HG03159 (cell line): ENCODE measurements around the gene TLX2.
A peak's percentile ranks its signal among the peaks of the same experiment; 100 is the strongest.

ENCODE experiments used
- ATAC-seq: cut with Tn5 transposase; IDR thresholded peaks from one replicate; pipeline ENCODE4 v1.9.1; 2021; ENCODE audit warnings: mild to moderate bottlenecking, moderate library complexity; ENCODE audit not compliant: unreplicated experiment

The TLX2 gene

DNA sequence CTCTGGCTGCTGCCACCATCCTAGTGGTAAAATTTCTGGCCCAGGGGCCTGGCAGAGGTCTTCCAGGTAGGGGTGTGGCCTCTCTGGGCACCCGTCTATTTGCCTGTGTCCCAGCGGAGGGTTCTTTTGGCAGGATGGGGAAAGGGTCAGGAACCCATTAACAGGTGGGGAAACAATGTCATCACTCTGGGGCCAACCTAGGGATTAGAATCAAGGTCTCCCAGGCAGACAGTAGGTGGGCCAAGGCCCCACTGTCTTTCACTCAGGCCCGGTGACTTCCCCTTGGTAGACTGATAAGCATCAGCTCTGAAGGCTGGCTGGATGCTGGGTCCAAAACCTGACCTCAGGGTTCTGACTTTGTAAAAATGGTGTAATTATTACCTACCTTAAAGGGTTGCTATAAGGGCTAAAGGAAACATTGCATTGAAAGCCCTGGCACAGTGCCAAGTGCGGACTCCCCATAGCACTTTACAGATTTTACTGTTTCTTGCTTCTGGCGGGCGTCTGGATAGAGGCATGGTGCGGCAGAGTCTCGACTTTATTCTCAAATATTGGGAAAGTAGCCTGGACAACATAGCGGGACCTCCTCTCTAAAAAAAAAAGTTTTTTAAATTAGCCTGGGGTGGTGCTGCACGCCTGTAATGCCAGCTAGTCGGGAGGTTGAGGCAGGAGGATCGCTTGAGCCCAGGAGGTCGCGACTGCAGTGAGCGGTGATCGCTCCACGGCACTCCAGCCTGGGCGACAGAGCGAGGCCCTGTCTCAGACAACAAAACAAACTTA is 17.1 kb upstream of the TLX2 start:
- ATAC-seq: no peak

DNA sequence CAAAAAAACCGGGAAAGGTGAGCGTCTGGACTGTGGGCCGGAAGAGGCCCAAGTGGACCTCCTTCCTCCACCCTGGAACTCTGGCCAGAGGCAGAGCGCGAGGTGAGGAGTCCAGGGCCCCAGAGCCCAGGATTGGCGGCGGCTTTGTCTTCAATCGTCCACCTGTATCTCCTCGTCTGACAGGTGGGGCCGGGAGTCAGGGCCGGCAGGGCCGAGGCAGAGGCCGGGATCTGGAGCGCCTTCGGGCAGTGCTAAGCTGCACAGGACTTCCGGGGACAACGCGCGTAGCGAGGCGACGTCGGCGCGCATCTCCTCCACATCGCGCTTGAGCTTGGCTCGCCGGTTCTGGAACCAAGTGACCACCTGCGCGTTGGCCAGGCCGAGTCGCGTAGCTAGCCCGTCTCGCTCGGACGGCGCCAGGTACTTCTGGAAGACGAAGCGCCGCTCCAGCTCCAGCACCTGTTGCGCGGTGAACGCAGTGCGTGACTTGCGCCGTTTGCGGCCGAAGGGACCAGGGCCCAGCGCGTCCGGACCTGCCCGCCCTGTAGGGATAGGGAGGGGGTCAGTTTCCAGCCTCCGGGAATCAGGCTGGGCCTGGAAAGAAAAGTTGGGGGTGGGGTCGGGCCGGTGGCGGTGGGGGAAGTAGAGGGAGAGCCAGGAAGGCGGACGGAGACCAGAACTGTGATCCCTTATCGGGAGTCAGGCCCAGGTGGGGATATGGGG is 16.3 kb upstream of the TLX2 start:
- ATAC-seq: no peak

DNA sequence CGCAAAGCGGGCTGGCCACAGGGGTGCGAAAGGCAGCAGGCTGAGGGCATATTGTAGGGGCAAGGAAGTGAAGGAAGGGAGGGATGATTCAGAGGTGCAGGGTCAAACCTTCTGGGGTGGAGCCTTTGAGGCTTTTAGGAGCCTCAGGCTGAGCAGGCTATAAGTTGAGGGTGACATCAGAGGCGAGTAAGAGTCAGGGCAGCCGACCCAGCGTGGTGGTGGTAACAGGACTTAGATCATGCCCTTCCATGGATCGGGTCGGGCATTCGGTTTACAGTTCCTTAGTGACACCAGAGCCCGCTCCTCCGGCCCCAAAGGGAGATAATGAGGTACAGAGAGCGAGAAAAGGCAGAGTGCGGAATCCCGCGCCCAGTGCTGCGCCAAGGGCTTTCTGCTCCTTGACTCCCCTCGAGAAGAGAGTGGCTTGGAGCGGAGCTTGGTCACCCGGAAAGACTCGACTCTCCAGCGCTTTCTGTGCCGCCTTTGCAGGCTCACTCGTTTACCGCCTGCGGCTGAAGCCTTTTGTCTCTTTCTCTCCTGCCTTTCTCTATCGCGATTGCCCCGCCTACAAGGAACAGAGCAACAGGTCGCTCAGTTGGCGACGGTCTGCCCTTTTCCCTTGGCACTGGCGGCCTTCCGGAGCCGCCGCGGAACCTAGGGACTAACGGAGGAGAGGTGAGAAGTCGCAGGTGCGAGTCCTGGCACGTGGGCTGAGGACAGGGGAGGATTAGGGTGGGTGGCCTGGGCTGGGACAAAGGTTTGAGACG is 15.6 kb upstream of the TLX2 start:
- ATAC-seq: no peak

DNA sequence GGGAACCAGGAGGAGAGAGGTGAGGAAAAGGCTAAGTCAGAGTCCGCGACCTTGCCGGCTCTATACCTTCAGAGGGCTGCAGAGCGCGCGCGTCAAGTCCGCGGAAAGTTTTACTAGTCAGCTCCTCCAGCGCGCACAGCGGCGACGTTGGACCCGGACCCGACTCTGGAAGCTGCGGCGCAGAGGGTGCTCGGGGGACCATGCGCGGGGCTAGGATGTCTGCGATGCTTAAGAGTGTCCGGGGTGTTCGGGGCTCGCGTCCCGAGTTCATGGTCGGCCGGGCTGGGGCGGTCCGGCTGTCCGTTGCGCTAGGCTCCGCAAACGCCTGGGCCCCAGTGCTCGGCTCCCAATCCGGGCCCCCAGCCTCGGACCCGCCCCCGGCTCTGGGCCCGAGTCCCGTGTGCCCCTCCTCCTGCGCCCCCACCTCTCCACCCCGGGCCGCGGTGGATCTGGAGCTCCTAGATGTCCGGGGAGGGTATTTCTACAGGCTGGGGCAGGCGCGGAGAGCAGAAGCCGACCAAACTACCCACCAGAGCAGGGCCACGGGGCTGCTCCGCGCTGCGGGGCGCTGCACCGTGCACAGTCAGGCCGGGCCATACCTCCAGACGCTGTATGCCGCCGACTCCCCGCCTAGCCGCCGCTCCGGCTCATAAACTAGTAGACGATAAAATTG is 14.8 kb upstream of the TLX2 start, which contains the start of gene LBX2:
TSS of gene LBX2 (minus strand) at position 337 of the 673 bp plus-strand sequence. CDS start at position 271, 66 bp downstream.
- no peak for ATAC-seq

DNA sequence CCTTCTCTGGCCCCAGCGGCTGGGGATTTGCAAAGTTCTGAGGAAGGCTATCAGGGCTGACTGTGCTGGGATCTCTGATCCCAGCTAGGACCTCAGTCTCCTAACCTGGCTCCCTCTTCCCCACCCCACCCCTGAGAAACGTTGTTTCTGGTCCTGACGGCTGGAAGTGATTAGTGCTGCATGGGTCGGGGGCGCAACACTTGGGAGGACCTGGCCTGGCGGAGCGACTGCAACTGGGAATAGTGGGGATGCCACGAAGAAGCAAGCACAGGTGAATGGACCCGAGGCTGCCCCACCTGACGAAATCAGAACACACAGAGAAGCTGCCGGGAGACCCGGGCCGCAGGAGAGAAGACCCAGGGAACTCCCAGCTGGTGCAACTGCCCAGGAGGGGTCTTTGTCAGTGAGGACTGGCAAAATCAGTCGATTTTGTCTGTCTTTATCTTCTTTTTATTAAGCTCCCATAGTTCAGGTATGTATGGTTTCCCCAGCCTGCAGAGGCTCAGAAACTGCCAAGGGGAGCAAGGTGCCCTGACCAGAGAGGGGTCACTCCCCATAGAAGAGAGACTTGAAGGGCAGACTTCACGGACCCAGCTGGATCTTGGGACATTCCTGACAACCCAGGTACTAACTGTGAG is 14.2 kb upstream of the TLX2 start:
- ATAC-seq: no peak

DNA sequence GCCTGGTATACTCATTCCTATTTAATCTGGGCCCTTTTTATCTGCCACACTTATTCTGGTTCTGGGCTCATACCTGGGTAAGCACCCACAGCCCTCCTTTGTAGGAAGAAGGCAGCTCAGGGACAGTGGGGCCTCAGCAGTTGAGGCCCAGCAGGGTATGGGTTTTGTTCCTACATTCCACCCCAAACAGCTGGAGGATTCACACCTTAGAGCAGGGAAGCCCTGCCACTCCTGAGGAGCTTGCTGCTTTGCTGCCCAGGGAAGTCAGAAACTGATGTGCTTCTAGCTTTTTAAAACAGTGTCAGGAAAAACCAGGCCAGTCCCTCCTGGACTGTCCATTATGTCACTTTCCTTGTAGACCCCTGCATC is 13.7 kb upstream of the TLX2 start:
- ATAC-seq: no peak

DNA sequence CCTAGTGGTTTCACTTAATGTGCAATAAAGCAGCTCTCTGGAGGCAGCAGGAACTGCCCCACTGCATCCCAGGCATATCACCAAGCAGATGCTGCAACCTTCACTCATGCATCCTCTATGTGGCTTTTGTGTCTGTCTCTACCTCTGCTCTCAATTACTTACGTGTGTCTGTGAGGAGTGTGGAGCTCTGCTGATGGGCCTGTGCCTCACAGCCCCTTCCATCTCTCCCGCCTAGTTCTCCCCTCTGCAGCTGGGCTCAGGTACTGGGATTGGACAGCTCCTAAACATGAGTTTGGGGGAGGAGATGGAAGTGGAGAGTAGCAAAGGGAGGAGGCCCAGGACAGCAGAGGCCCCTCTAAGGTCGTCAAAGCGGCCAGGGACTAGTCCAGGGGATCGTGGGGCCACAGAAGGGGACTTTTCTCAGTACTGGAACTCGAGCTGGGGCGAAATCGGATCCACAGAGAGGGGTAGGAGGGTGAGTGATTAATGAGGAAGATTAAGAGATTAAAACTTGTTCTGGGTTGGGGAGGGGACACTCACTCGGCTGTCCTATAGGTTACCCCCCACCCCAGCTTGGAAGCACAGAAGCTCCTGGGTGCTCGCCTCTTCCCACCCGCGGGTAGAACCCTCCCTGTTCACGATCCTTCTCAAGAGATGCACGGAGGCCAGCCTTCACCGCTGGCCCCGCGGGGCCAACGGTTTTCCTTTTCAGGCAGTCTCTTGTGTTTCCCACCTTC is 12.7 kb upstream of the TLX2 start:
- ATAC-seq: no peak

DNA sequence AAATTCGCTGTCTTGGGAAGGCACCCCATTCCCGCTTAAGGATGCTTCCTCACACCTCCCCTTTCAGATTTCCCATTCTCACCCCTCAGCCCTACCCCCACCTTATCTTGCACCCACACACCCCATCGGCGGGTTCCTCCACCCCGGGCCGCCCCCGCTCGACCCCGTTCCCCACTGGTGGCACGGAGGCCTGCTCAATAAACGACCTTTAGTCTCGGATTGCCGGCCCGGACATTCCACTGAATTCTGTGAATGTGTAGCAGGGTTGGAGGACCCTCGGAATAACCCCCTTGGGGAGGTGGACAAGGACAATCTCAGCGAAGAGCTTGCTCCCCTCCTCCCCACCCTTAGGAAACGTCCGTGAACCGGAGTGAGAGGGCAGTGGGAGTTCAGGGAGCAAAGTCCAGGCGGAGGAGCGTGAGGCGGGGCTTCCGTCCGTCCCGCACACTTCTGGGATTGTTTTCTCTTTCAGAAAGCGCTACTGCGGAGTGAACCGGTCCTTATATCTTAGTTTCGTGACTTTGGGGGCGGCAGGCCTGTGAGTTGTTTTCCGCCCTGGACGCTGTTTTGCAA is 12.0 kb upstream of the TLX2 start:
- no peak for ATAC-seq

DNA sequence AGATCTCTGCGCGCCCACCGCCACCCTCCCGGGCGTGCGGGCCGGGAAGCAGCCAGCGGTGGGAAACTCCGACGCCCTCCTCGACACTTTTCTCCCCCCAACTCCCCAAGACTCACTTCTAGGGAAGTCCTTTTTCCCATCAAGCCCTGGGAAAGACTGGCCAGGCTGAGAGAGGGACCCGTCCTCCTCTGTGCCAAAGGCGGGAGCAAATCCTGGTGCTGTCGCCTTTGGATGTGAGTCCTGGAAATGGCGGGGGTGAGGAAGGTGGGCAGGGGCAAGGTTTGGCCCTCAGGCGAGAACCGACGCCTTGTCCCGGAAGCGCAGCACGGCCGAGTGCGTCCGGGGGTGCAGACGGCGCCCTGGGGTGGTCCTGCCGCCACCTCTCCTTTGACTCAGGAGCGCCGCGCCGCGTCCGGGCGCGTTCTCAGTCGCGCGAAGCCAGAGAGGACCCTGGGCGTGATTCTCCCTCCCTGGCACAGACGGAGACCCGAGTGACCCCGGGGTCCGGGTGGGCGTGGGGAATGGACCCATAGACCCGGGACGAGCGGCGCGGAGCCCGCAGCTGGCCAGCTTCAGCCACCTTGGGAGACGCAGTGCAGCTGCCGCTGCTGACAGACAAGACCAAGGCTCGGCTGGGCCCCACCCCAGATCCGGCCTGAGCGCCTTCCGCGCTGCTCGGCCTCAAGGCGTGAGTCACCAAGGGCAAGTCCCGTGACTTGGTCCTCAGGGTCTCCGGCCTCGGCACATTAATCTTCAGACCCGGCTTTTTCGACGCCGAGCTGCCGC is 11.3 kb upstream of the TLX2 start:
- peak; percentile 34 for ATAC-seq

DNA sequence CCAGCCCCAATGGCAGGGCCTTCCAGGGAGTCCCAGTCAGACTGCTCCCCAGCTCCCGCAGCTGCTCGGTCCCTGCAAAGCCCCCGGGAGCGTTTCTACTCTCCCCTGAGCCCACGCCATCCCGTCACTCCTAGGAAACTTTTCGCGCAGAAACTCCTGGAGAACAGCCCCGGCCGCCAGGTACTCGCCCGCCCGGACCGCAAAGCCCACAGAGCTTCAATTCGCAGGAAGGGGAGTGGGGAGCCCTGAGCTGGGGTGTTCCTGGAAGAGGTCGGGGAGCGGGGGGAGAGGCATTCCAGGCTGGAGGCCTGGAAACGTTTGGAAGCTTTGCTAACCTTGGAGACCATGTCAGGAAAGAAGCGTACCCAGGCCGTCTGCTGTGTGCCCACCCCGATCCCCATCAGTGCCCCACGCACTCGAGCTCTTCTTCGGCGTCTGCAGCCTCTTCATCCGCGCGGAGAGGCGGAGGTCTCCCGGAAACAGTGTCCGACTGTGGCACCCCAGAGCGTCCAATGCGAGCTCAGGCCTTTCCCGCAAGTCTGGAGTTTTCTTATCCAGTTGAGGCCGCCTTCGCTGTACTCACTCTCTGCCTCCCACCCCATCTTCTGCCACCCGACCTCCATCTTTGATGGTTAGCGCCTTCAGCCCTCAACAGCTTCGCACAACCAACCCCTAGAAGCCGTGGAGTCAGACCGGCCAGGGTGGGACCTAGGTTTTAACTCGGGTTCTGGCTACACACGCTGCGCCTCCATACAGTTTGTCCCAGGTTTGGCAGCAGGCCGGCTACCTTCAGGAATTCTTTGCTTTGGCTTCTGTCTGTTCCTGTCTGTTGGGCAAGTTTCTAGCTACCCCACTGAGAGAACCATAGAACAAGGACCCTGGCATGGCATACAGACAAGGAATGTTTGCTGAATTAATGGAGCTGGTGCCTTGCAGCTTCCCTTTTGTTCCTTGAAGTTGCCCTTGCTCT is 10.5 kb upstream of the TLX2 start:
- no peak for ATAC-seq

DNA sequence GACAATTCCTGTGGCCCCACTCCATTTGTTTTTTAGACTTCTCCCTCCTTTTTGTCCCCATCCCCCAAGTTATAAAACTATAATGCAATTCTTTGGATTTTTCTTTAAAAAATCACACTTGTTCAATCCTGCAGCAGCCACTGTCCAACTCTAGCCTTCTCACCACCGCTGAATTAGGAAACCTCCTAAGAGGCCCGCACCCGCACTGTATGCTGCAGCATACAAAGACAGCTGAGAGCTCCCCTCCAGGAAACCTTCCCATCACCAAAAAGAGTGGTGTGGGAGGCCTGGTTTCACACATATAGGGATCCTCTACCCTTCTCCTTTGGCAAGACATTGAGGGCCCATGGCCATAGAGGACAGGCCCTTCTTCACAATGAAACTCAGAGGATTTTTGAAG is 9.7 kb upstream of the TLX2 start:
- no peak for ATAC-seq

DNA sequence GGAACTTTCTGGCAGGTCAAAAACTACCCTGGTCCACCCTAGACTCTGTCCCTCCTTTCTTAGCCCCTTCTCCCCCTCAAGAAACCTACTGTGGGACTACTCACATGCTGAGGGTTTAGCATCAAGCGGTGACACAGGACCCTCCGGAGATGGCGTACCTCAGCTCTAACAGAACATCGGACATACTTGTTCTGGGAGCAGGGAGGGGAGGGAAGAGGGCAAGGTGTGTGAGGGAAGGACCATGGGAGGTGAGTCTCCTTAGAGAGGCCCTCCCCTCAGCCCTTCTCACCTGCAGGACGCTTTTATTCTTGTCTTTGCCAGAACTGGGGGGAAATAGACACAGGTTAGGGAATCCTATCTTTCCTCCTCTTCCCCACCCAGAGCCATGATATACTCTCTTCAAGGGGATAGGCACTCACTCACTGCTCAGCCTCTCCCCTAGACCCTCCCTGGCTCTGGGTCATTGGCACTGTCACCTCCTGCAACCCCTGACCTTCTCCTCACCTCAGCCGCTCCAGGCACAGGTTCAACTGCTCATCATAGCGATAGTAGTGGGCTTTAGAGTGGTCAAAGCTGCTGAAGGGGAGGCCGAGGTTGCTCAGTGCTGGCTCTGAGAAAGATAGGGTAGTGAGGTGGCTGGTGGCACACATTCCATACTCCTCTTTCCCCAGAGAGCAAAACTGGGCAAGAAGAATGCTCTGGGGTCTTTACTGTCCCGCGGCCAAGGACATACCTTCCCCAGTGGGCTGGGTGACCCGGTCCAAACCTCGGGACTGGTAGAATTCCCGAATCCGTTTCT is 8.6 kb upstream of the TLX2 start:
- ATAC-seq: no peak

DNA sequence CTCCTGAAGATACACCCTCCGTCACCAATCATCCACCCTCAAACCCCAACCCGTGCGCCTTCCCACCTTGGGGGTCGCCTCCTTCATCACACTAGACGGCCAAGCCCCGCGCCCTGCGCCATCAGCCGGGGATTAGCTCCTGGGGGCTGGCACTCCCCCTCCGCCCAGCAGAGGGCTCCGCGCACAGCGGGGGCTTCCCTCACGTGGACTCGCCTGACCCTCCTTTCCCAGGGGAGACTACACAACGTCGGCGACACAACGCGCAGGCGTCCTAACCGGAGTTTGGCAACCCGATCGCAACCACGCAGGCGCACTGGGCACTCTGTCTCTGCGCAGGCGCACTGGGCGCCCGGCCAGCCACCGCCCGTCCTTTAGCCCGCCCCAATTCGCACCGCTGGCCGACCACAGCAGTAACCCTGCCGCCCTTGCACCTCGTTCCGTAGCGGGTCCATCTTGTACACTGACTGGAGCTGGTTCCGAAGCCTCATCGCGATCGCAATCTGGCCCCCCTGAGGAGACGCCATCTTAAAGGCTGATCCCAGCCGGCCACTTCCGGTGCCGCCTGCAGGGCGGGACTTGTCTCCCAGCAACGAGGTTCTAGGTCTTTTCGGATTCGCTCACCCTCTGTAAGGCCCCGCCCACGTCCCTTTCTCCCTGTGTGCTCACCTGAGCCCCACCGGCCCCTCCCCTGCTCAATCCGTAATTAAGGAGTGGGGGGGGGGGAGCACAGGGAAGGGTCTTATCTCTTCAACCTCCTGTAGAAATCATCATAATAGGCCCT is 6.9 kb upstream of the TLX2 start, which contains the start of gene PCGF1:
TSS of gene PCGF1 (minus strand) at position 551 of the 781 bp plus-strand sequence. CDS start at position 524, 27 bp downstream.
- peak; percentile 89 for ATAC-seq

DNA sequence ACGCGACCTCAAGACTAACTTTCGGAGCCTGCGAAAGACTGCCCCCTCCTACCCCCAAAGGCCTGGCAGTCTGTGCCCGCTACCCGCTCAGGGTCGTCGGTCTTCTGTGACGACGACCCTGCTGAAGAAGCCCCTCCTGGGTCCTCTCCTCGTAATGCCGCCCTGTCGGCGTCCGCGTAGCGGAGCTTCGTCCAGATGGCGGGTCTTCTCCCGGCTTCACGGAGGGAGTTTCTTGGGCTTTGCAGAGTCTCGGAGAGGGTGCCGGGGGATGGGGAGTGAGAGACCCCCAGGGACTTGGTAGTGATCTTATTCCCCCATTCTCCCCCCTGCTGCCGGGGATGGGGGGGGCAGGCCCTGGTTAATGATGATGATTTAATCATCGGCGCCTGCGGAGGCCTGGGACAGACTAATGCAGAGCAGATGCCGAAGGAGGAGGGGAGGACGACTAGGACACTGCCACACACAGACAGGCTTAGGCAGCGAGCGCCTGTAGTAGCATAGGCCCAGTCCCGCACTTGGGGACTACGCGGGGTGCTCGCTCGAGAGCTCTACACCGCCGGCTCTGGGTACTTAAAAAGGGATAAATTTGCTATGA is 6.2 kb upstream of the TLX2 start:
- peak; percentile 5 for ATAC-seq

DNA sequence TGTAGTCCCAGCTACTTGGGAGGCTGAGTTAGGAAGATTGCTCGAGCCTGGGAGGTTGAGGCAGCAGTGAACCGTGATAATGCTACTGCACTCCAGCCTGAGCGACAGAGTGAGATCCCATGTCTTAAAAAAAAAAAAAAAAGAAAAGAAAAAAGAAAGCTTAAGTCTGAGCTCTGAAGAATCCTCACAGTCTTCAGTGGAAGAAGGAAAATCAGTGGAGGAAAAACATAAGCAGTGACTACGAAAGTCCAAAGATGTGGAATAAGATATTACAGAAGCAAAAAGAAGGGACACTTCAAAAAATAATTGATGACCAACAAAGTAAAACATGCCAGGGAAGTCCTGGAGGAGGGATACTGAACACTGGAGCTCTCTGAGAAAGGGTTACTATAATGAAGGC is 4.0 kb upstream of the TLX2 start:
- no peak for ATAC-seq
